ENCODE results near the gene SLC37A1.

Gene SLC37A1

DNA sequence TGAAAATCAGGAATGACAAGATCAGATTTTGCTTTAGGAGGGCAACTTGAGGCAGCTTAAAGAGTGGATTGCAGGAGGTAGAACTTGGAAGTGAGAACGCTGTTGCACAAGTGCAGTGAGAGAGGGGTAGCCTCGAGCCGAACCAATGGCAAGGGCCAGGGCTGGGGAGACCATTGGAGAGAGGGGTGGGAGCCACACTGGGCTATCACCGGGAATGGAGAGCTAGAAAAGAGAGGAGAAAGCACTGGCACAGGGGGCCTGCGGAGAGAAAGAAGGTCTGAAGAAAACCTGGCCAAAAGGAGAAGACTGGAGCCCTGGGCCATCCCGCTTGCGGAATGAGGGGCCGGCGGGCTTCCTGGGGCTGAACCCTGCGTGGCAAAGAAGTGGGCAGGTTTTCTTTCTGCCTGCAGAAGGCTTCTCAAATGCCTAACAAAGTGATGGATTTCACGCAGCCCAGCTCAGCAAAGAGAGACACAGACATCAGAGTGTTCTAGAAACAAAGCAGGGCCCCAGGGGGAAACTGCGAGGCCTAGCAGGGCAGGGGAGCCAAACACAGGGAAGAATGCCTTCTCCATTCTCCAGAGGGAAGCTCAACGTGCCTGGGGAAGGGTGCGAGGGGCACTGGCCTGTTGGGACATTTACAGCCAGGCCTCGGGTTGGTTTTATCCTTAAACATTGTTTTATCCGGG, 1.2 kb upstream of the SLC37A1 start:
- TF ChIP-seq CTCF (IDR thresholded peaks at IDR 0.05) = no peak

DNA sequence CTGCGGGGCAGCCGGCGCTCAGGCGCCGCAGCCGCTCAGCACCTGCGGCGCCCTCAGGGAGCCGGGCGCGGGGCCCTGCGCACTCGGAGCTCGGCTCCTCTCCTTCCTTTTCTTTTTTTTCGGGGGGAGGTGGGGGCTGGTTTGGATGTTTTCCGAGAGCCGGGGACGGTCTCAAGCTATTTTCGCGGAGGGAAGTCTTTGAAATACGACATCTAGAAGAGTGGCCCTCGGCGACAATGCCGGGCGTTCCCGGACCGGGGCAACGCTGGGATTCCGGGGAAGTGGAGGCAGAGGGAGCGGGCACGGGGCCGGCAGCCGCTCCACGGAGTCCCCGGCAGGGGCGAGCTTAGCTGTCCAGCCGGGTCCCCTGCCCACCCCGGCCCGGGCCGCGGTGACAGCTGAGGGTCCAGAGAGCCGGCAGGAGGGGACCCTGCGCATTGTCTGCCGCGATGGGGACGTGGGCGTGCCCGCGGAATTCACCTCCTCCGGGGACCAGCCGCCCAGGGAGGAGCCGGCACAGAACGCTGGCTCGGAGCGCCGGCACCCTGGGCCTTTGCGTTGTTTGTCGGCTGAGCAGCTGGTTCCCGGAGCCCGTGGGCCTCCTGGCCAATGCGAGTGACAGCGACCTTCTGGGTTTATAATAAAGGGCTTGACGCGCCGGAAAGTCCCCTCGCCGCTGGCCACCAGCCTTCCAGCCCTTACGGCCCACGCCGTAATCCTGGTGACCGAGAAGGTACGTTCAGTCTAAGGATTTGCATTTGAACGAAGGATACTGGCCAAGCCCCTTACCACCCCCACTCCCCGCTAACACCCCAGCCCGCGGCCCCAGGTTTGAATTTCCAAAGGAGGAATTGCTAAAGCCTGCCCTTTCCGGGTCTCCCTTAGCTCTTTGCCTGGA, 582 bp downstream of the SLC37A1 start:
- no peak for TF ChIP-seq CTCF (IDR thresholded peaks at IDR 0.05)

- TF ChIP-seq CTCF (IDR thresholded peaks at IDR 0.05) = no peak
Observed at GRCh38 chr21:42514883-42515228, 1.2 kb downstream of the SLC37A1 start.

DNA sequence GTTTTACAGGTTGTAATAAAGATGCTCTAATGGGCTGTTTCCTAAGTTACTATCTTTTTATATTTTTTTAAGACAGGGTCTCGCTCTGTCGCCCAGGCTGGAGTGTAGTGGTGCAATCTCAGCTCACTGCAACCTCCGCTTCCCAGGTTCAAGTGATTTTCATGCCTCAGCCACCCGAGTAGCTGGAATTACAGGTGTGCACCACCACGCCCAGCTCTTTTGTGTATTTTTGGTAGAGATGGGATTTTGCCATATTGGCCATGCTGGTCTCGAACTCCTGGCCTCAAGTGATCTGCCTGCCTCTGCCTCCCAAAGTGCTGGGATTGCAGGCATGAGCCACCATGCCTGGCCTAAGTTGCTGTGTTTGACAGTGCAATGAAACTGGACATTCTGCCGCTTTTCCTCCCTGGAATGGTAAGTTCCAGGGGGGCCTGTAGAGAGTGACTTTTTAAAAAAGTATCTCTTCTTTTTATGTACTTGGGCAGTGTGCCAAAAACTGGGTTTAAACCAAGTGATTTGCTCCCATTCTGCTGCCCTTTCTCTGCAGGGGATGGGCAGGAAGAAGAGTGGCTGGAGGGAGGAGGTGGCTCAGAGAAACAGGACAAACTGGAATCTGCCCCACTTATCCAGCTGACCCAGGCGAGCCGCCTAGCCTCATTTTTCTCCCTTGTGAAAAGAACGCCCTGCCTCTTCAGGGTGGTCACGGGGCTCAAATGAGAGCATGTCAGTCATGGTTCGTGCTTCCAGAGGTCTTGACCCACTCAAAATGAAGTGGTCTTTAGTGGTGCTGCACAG, 2.3 kb downstream of the SLC37A1 start:
- TF ChIP-seq CTCF (IDR thresholded peaks at IDR 0.05) = no peak

- TF ChIP-seq CTCF (IDR thresholded peaks at IDR 0.05) = no peak
Observed at GRCh38 chr21:42518215-42518614, 4.6 kb downstream of the SLC37A1 start.

- TF ChIP-seq CTCF (IDR thresholded peaks at IDR 0.05) = no peak
Observed at GRCh38 chr21:42518626-42519025, 5.0 kb downstream of the SLC37A1 start.

- TF ChIP-seq CTCF (IDR thresholded peaks at IDR 0.05) = no peak
Observed at GRCh38 chr21:42520628-42521253, 7.1 kb downstream of the SLC37A1 start.
